Adipose tissue (tissue), 3 donors: Measurements from ENCODE around the gene HOXA3. TPM values are rescaled to one million over a fixed set of nuclear protein-coding genes. Genes with fewer than 3 reads are reported as not detected.

Source experiments
- H3K27ac ChIP-seq: one replicate; pipeline ENCODE4 v1.5.1; 2013; ENCODE audit warnings: low read depth, low read length
- WGBS, 3 donors: extraction: QIAGEN DNeasy Blood & Tissue Kit; methylation state at CpG; one replicate each; pipeline ENCODE4 v1.1.7; 2013; 5-methylcytosine and 5-hydroxymethylcytosine counted together
- polyA plus RNA-seq, 3 donors: library from polyadenylated mRNA; stranded (reverse); fragments of 200-250 nt; gene quantifications; one replicate each; pipeline ENCODE4 v1.2.3, GENCODE V29; 2013
- donor health status: healthy with polysubstance abuse.
- donor health status: Bipolar disorder and iron deficiency.
- donor health status: healthy.

The HOXA3 gene
- 1 to 10 TPM in 2 of 3 donors, under 1 TPM in 1; 0.86 to 7.4 (median 4.6) TPM for polyA plus RNA-seq

GRCh38 chr7:27151931-27152815 lies at the start of gene HOXA3:
Gene HOXA3, minus strand, starts transcription at chr7:27152583. Its CDS starts 41,943 bp downstream, at chr7:27110640.
- no peak within 1 kb of the TSS for H3K27ac ChIP-seq
- WGBS, 3 donors, result 2 to 6% (median 5%) methylated on average over 50 to 51 of the region's 53 CpGs

DNA sequence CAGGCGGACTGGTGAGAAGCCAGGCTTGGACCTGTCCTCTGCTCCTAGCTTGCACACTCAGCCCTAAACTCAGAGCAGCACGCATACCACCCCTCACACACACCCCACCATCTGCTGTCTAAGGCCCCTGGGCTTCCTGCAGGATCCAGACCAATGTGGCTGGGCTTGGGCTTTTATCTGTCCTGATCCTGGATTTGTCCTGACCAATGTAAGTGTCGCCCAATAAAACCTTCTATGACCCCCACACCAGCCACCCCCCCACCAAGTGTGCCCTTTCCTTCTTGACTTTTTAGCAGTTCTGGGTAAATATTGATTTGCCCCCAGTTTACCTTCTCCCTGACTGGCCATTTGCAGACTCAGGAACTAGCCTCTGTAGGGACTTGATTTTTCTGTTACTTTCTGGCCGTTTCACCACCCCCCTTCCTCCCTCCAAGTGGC lies 49.2 kb upstream of the HOXA3 start:
- 13 to 38% (median 21%) methylated on average over 4 of the region's 4 CpGs for WGBS, 3 donors
- H3K27ac ChIP-seq, result no peak overlapping the region

DNA sequence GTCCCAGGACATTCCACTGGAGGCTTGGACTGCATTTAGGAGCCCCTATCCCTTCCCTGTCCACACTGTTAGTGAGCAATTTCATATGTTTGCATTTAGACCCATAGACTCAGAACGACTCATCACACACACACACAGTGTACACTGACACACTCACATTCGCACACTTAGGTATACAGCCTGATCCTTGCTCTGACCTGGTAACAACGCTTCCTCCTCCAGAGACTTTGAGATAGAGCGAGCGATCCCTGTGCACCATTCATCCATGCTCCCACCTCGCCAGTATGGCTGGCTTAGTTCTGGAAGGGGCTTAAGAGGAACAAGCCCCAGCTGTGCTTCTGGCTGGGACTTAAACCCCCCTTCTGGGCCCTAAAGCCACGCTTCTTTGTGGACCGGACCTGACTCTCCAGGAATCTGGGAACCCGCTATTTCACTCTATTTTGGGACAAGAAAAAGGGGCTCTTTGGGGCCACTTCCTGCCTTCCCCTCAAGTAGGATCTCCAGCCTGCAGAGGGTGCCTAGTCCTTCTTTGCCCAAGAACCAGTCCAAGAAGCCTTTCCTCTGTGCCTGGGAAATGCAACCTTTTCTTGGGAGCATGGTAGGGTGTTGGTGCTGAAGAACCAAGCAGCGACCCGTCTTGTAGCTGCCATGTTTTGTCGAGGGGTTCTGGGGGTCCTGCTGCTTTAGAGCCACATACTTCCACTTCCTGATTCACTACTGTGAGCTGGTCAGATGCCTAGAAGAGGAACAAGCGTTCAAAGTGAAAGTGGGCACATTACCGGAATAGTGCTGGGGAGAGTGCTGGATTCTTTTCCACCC lies 48.6 kb upstream of the HOXA3 start:
- H3K27ac ChIP-seq, result no peak overlapping the region
- 9 to 28% (median 13%) methylated on average over 14 of the region's 14 CpGs for WGBS, 3 donors

DNA sequence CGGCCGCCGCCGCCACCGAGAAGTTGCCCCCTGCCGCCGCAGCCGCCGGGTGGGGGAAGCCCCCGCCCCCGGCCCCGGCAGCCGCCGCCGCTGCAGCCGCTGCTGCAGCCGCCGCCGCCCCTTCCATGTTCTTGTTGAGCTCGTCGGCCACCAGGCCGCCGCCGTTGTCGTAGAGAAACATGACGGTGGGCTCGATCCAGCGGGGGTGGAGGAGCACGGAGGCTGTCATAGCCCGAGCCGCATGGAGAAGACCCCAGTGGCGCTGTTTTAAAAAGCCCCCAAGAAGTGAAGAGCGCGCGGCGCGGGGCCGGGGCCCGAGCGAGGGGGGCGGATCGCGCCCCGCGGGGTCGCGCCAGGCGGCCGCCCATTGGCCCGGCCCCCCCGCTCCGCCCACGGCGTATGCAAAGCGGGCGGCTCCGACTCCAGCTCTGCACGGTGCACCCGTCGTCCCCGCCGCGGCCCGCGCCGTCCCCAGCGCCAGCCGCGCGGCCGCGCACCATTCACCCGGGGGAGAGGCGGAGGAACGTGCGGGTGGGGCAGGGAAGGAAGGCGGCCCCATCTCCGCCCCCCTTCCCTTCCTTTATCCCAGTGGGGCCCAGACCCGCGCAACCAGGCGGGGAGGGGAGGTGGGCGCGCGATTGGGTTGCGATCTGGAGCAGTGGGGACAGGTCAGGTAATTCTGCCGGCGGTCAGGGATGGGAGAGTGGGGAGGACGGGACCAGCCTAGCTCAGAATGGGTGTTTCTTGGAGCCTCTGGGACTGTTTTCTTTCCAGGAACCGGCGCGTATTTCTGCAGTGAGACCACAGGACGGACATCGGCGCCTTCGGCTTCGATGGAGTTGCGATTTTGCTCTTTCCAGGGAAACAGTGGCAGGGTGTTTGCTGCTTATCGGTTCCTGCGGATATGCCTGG lies 47.7 kb upstream of the HOXA3 start, which contains the start of gene HOXA13:
Gene HOXA13, minus strand, starts transcription at position 243 of the 912 bp plus-strand sequence. Its CDS starts 14 bp downstream, at position 229.
- WGBS, 3 donors, result 1 to 2% (median 1%) methylated on average over 69 to 97 of the region's 99 CpGs
- H3K27ac ChIP-seq, result no peak within 1 kb of the TSS

DNA sequence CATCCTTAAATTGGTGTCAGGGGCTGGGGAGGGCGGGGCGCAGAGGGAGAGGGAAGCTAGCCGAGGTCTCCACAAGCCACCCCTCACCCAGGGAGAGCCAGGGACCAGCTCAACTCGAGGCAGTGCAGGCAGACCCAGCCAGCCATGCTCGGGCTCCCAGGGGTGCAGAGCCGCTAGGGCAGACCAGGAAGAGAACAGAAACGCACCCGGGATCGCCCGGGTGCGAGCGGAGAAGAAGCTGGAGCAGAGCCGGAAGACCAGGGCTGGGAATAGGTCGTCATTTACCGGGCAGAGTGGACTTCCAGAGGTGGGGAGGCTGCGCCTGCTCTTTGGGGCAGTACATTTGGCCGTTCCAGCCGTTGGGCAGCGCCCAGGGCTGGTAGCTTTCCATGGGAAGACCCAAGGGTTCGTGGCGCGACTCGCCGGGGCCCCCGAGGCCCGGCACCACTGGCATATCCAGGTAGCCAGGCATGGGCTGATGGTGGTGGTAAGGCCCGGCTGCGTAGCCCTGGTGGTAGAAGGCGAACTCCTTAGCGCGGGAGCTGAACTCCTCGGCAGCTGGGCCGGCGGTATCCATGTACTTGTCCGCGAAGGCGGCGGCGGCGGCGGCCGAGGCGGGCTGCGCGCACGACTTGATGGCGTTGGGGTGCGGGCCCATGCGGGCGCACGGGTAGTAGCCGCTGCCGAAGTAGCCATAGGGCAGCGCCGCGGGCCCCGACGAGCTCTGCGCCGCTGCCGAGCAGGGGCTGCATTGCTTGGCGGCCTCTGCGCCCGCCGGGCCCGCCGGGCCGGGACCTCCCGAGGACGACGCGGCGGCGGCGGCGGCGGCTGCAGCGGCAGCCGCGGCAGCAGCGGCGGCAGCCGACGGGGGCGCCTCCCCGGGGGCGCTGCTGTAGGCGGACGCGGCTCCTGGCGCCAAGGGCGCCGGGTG lies 46.8 kb upstream of the HOXA3 start:
- H3K27ac ChIP-seq, result no peak overlapping the region
- WGBS, 3 donors, result 3 to 4% (median 3%) methylated on average over 64 to 93 of the region's 93 CpGs

- 12 to 34% (median 12%) methylated on average over 29 of the region's 29 CpGs for WGBS, 3 donors
- no peak overlapping the region for H3K27ac ChIP-seq
Measured at GRCh38 chr7:27198138-27198841, 45.9 kb upstream of the HOXA3 start.

DNA sequence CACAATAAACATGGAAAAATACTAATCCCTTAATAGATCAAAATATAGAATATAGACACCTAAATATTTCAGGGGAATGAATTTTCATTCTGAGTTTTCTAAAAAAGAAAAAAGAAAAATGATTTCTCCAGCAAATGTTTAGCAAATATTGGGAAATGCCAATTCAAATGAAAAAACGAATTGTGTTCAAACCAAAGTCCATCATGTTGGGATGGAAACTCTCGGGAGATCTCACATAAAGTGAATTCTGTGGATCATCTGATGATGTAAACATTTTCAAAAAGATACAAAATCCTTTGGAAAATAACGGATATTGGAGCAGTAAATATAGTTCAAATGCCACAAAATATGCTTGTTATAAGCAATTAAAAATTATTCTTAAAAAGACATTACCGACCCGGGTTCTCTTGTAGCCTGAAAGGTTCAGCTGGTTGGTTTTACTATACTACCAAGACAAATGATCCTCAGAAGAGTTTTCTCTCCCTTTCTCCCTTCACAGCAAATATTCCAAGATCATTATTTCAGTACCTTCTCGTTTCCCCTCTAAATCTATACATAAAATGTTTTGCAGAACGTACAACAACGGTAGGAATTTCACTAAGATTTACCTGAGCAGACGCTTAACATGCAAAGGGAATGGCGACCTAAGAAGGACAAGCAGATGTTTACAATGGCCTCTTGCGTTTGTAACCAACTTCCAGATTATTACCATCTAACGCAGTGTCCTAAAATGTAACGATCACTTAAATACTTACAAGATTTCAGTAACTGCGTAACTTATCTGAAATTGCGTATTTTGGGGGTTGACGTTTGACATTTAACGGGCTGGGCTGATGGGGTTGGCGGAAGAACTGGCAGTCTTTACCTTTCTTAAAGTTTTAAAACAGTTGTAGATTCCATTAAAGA lies 45.0 kb upstream of the HOXA3 start:
- whole genome bisulfite sequencing, 3 donors, result 23 to 41% (median 23%) methylated on average over 18 of the region's 18 CpGs
- H3K27ac ChIP-seq, result no peak overlapping the region

DNA sequence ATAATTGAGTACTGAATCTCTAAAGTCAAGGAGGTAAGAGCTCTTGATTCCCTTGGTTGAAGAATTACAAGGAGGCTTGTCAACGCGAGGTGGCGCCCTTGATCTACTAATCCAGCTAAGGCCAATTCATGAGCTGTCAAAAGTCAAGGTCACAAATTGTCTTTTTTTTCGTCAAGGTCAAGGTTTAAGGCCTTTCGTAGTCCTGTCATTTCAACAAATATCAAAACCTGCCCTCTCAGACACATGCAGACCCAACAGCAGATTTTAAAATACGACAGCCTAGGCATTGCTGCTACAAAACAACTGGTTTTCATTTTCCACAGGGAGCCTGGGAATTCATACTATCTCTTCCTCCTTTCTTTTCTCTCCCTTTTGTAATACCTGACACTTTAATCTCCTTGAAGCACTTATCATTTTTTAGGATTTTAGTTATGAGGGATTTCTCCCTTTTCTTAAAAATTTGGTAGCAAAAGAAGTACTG lies 43.9 kb upstream of the HOXA3 start:
- no peak overlapping the region for H3K27ac ChIP-seq
- 3 to 5% (median 4%) methylated on average over 6 of the region's 6 CpGs for WGBS, 3 donors

- no peak overlapping the region for H3K27ac ChIP-seq
- 24 to 41% (median 34%) methylated on average over 9 of the region's 9 CpGs for WGBS, 3 donors
Measured at GRCh38 chr7:27194686-27195379, 42.5 kb upstream of the HOXA3 start.

GRCh38 chr7:27194002-27194352 lies 41.6 kb upstream of the HOXA3 start:
- 31 to 55% (median 45%) methylated on average over 2 of the region's 2 CpGs for WGBS, 3 donors
- H3K27ac ChIP-seq, result no peak overlapping the region

DNA sequence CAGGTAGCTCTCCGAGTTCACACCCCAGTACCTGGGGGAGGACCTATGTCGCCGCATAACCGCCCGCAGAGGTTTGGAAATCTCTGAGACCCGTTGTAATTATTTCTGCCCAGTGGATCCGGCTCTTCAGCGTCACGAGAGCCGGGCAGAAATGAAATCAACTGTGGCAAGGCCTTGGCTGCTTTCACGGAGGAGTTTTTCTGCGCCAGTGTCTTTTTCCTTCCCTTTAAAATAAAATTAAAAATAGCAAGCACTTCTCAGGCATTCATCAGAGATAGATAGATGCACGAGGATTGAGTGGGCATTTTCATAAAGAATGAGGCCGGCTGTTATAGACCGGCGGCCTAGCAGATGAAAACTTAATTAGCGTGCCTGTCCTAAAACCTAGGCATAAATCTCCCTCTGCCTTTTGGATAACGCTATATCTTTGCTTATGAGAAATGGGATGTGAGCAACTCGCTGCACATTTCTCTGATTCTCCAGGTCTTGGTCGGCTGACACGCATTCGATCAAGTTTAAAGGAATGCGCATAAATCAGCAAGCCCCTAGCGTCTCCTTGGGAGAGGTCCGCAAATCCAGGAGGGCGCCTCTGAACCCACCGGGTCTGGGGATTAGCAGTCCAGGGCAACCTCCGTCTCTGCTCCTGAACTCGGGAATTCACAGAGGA lies 41.1 kb upstream of the HOXA3 start:
- 17 to 35% (median 18%) methylated on average over 29 of the region's 29 CpGs for WGBS, 3 donors
- H3K27ac ChIP-seq, result no peak overlapping the region

DNA sequence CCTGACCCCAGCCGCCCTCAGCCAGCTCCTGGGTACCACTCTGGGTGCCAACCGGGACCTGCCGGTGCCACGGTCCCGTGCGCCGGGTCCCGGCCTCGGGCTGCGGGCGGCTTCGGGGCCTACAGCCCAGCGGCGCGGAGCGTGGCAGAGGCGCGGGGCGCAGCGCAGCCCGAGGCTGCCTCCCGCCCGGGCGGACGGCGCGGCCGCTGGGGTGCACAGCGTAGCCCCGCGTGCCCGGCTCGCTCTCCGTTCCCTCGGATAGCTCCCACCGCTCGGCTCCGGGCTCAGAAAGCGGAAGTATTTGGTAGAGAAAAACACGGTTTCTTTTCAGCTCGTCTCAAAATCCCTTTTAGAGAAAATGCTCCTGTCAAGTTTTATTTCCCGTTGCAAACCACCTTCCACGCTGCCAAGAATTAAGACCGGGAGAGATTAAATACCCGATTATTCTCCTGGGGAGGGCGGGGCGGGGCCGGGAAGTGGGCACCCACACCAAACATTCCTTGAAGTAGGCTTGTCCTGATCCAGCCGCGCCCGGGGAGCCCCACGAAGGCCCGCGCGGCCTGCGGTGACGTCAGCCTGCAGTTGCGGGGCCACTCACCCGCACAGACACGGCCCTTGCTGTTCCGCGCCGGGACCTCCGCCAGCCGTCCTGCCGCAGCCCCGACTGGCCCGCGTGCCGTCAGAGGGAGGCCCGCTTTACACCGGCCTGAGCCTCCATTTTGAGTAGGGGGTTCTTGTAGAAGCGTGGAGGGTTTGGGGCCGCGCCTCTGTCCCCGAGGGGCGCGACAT lies 40.4 kb upstream of the HOXA3 start:
- H3K27ac ChIP-seq, result no peak overlapping the region
- WGBS, 3 donors, result 2 to 5% (median 3%) methylated on average over 76 to 78 of the region's 78 CpGs

- no peak overlapping the region for H3K27ac ChIP-seq
- 9 to 19% (median 16%) methylated on average over 40 to 42 of the region's 42 CpGs for WGBS, 3 donors
Measured at GRCh38 chr7:27191833-27192545, 39.6 kb upstream of the HOXA3 start.
